Mucosa of stomach (tissue), 1 donor: ENCODE results near the gene STOML1.
"Not testable (repeated sequence)": the region's sequence is repeated elsewhere in the genome, so short reads cannot be mapped to it uniquely, and the experiment has no call there.

ENCODE experiments used
- H3K27me3 ChIP-seq: one replicate; pipeline ENCODE4 v1.7.0; 2013; ENCODE audit warnings: mild to moderate bottlenecking, low read length; ENCODE audit not compliant: control insufficient read depth, insufficient read depth
- H3K36me3 ChIP-seq: one replicate; pipeline ENCODE4 v1.7.0; 2013; ENCODE audit warnings: low read length; ENCODE audit not compliant: control insufficient read depth, insufficient read depth
- H3K4me1 ChIP-seq: one replicate; pipeline ENCODE4 v1.7.0; 2013; ENCODE audit warnings: mild to moderate bottlenecking, low read length; ENCODE audit not compliant: control insufficient read depth, insufficient read depth
- H3K4me3 ChIP-seq: one replicate; pipeline ENCODE4 v1.7.0; 2013; ENCODE audit warnings: low read length
- H3K9ac ChIP-seq: one replicate; pipeline ENCODE4 v1.7.0; 2013; ENCODE audit warnings: mild to moderate bottlenecking, low read length, moderate library complexity
- H3K9me3 ChIP-seq: one replicate; pipeline ENCODE4 v1.7.0; 2013; ENCODE audit warnings: mild to moderate bottlenecking, low read length, moderate library complexity; ENCODE audit not compliant: control insufficient read depth
- donor health status: Pancreatic carcinoma.

The STOML1 gene

DNA sequence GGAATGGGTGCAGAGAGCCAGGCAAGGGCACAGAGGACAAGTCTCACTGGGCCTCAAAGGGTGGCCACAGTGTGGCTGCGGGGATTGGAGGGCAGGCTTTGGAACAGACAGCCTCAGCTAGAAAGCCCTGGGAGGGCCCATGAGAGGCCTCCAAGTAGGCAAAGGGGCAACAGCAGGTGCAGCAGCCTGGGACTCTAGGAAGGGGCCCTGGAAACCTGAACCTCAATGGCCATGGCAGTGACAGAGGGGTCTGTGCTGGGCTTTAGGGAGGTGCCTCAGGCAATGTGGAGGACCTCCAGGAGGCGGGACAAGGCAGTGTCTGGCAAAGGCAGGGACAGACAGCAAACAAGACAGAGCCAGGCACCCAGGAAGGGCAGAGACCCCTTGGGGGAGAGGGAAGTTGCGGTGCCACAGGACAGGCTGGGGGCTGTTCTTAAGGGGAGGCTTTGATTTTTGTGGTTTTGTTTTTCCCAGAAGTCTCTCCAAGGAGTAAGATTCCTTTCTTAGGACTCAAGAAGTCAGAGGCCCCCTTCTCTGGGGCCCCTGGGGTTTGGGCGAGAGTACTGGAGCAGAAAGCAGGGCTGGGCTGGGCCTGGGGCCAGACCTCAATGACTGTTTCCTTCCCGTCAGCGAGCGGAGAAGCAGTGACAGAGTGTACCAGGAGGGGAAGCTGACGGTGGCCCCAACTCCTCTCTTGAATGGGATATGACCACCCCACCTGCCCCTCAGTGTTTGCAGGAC, 9.7 kb downstream of the STOML1 start:
- no peaks in the 10 kb centered on the region for H3K36me3 ChIP-seq
- peak overlapping the region; percentile 36 for H3K9ac ChIP-seq
- H3K9me3 ChIP-seq: no peaks in the 10 kb centered on the region
- H3K4me3 ChIP-seq: no peak overlapping the region
- no peaks in the 10 kb centered on the region for H3K27me3 ChIP-seq
- H3K4me1 ChIP-seq: peaks cover 37% of the 10 kb centered on the region

DNA sequence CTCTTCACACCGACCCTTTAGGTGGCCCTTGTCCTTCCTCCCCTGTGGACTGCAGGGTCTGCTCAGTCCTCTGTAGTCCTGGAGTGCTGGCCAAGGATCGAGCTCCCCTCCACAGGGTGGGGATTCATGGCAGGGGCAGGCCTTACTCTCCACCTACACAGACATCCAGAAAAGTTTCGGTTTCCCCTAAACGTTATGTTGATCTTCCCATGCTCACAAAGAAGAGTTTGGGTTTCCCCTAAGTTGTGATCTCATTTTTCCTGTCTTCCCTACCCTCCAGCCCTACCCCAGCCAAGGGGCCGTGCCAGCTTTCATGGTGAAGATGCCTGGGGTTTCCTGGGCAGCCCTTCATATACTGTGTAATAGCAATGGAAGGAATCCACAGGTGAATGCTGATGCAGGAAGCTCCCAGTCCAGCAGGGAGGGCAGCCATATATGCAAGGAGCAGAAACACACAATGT, 10.3 kb downstream of the STOML1 start:
- H3K9me3 ChIP-seq: no peaks in the 10 kb centered on the region
- H3K4me1 ChIP-seq: peaks cover 34% of the 10 kb centered on the region
- H3K9ac ChIP-seq: peak overlapping the region; percentile 36
- no peaks in the 10 kb centered on the region for H3K27me3 ChIP-seq
- H3K4me3 ChIP-seq: no peak overlapping the region
- H3K36me3 ChIP-seq: no peaks in the 10 kb centered on the region

DNA sequence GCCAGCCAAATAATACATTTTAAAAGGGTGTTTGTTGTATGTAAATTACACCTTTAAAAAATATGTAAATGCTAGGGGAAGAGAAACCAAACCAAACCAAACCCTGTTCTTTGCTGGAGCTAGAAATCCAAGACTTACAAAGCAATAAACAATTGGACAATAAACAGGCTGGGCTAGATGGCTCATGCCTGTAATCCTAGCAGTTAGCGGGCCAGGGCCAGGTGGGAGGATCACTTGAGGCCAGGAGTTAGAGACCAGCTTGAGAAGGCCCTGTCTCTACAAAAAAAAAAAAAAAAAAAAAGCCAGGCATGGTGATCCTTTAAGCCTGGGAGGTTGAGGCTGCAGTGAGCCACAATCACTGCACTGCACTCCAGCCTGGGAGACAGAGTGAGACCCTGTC, 12.5 kb downstream of the STOML1 start:
- Histone ChIP-seq H3K9ac (no peak overlapping the region), H3K4me3 (no peak overlapping the region), H3K36me3 (no peaks in the 10 kb centered on the region), H3K27me3 (no peaks in the 10 kb centered on the region), H3K9me3 (no peaks in the 10 kb centered on the region), H3K4me1 (peaks cover 25% of the 10 kb centered on the region)

DNA sequence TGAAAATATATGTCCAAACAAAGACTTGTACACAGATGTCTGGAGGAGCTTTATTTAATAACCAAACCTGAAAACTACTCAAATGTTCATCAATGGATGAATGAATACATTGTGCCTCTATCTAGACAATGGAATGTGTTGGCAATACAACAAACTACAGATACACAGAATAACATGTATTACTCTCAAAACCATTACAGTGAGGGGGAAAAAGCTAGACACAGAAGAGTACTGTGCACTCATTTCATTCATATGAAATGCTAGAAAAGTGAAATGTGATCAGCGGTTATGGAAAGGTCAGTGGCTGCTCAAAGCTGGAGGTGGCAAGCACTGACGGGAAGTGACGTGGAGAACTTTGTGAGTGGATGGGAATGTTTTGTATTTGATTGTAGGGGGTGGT, 13.2 kb downstream of the STOML1 start:
- no peak overlapping the region for H3K9ac ChIP-seq
- H3K9me3 ChIP-seq: no peaks in the 10 kb centered on the region
- no peaks in the 10 kb centered on the region for H3K27me3 ChIP-seq
- no peak overlapping the region for H3K4me3 ChIP-seq
- no peaks in the 10 kb centered on the region for H3K36me3 ChIP-seq
- H3K4me1 ChIP-seq: peaks cover 25% of the 10 kb centered on the region

DNA sequence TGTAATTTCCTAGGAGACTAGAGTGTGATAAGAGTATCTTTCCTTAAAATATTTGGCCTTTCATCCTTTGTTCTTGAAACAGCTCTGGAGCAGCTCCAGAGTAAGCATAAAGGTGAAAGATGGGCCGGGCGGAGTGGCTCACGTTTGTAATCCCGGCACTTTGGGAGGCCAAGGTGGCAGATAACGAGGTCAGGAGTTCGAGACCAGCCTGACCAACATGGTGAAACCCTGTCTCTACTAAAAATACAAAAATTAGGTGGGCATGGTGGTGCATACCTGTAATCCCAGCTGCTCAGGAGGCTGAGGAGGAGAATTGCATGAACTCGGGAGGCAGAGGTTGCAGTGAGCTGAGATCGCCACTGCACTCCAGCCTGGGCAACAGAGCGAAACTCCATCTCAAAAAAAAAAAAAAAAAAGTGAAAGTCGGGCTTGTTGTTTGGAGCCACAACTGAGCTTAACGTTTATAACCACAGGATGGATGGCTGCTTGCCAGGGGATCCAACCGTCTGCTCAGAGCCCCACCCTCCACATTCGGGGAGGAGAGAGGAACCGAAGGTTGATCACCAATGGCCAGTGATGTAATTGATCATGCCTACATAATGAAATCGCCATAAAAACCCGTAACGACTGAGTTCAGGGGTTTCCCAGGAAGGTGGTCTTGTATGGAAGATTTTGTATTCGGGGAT, 16.5 kb downstream of the STOML1 start:
- H3K27me3 ChIP-seq, H3K4me3 ChIP-seq, H3K36me3 ChIP-seq, H3K9me3 ChIP-seq, H3K4me1 ChIP-seq, H3K9ac ChIP-seq: not testable (repeated sequence)

DNA sequence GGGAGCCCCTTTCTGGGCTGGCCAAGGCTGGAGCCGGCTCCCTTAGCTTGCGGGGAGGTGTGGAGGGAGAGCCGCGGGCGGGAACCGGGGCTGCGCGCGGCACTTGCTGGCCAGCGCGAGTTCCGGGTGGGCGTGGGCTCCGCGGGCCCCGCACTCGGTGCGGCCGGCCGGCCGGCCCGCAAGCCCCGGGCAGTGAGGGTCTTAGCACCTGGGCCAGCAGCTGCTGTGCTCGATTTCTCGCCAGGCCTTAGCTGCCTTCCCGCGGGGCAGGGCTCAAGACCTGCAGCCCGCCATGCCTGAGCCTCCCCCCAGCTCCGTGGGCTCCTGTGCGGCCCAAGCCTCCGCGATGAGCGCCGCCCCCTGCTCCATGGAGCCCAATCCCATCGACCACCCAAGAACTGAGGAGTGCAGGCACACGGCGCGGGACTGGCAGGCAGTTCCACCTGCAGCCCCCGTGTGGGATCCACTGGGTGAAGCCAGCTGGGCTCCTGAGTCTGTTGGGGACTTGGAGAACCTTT, 18.4 kb downstream of the STOML1 start:
- not testable (repeated sequence) for H3K9ac ChIP-seq, H3K9me3 ChIP-seq, H3K27me3 ChIP-seq, H3K4me3 ChIP-seq, H3K36me3 ChIP-seq, H3K4me1 ChIP-seq

DNA sequence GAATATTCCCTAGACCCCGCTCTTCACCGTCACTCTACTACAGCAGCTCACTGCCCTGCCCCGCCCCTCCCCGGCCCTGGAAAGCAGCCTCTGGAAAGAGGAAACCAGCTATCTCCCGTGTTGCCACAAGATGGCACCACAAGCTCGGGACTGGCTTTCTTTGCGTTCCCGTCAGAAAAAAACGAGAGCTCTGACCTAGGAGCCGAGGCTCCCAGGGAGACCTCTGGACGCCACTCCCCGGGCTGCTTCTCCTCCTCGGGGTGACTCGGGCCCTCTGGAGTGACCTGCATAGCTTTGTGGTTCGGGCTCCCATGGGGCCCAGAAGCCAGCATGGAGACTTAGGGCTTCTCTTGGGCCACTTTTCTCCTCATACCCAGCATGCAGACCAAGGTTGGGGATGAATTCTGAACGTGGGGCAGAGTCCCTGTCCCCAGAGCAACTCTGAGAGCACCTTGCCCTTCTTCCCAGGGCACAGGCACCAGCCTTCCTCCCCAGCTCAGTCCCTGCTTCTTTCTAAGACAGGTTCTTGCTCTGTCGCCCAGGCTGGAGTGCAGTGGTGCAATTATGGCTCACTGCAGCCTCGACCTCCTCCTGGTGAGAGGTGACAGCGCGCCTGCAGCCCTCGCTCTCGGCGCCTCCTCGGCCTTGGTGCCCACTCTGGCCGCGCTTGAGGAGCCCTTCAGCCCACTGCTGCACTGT, 19.0 kb downstream of the STOML1 start:
- H3K9ac ChIP-seq: no peak overlapping the region
- no peaks in the 10 kb centered on the region for H3K27me3 ChIP-seq
- H3K36me3 ChIP-seq: no peaks in the 10 kb centered on the region
- H3K4me3 ChIP-seq: no peak overlapping the region
- peaks cover 8% of the 10 kb centered on the region for H3K4me1 ChIP-seq
- H3K9me3 ChIP-seq: no peaks in the 10 kb centered on the region

DNA sequence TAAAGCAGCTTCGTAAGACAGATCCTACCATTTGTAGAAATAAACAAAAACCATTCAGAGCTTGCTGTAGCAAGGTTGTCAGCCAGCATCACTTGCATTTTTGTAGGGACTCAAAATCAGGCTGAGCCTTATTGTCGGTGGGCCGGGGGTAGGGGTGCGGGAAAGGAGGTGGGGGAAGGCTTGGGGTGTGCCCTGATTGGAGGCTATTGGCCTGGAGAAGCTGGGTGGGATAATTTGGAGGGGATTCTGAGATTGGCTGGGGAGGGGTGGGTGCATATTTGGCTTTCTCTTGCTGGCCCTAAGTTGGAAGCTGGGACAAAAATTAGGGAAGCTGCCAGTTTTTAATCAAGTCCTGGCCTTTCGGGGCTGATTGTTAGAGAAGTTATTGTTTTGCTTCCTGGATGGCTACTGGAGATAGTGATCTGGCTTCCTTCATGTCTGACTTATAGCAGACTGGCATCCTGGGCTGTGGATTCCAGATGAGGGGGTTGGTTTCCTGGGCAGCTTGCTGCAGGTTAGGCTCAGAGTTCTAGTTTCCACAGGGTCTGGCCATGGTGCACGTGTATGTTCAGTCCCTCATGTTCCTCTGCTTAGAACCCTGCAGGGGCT, 22.8 kb downstream of the STOML1 start:
- no peaks in the 10 kb centered on the region for H3K9me3 ChIP-seq
- peaks cover 21% of the 10 kb centered on the region for H3K4me1 ChIP-seq
- H3K27me3 ChIP-seq: no peaks in the 10 kb centered on the region
- no peak overlapping the region for H3K9ac ChIP-seq
- H3K36me3 ChIP-seq: no peaks in the 10 kb centered on the region
- H3K4me3 ChIP-seq: no peak overlapping the region

DNA sequence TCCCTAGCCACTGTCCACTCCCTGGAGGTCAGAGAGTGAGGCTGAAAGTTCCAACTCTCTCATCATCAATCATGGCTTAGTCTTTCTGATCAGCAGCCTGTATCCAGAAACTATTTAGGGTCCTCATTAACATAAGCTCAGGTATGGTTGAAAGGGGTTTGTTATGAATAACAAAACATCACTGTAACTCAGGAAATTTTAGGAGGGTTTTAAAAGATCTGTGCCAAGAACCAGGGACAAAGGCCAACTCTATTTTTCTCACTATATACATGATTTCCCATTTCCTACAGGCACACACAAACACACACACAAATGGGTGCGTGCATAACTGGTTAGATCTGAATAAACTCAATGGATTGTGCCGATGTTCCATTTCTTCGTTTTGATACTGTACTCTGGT, 23.6 kb downstream of the STOML1 start:
- H3K9me3 ChIP-seq: no peaks in the 10 kb centered on the region
- no peaks in the 10 kb centered on the region for H3K36me3 ChIP-seq
- no peak overlapping the region for H3K9ac ChIP-seq
- no peaks in the 10 kb centered on the region for H3K27me3 ChIP-seq
- H3K4me1 ChIP-seq: peaks cover 21% of the 10 kb centered on the region
- H3K4me3 ChIP-seq: no peak overlapping the region

DNA sequence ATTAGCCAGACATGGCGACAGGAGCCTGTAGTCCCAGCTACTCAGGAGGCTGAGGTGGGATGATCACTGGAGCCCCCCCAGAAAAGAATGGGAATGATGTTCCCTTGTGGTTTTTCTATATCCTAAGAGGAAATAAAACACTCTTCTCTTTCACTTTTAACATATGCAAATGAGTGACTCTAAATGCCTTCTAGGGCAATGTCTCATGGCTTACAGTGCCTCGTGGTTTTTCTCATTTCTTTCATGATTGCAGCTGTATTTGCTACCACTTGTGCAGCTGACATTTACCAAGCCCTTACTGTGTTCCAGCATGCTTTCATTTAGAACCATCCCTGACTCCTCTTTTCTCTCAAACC, 26.4 kb downstream of the STOML1 start:
- no peak overlapping the region for H3K9ac ChIP-seq
- peaks cover 14% of the 10 kb centered on the region for H3K4me1 ChIP-seq
- no peaks in the 10 kb centered on the region for H3K9me3 ChIP-seq
- H3K36me3 ChIP-seq: no peaks in the 10 kb centered on the region
- H3K27me3 ChIP-seq: no peaks in the 10 kb centered on the region
- no peak overlapping the region for H3K4me3 ChIP-seq

DNA sequence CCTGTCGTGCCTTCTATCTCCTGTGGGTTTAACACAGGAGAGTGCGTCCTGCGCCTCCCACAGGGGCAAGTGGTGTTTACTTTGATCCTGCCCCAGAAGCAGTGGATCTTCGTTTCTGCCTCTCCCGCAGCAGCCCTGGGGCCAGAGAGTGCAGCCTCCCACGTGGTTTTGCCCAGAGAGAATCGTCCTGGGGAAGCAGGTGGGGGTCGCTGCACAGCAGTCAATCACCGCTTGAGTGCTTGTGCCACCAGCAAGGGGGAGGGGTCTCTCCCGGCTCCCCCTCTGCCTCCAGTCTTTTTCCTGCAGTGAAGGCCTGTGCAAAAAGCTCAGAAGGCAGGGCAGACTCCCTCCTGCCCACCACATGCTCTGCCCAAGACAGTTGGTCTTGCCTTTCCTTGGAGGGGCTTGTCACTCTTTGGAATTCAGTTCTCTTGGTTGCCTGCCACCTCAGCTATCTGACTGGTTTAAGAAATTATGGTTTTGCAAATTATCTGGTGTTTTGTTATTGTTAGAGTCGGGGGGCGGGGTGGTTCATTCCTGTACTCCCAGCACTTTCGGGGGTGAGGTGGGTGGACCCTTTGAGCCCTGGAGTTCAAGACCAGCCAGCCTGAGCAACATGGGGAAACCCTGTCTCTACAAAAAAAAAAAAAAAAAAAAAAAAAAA, 26.9 kb downstream of the STOML1 start:
- Histone ChIP-seq H3K36me3 (no peaks in the 10 kb centered on the region), H3K9me3 (no peaks in the 10 kb centered on the region), H3K9ac (no peak overlapping the region), H3K27me3 (no peaks in the 10 kb centered on the region), H3K4me3 (no peak overlapping the region), H3K4me1 (peaks cover 14% of the 10 kb centered on the region)
